SKM-1 (cell line): ENCODE measurements around the gene TRUB1.
"Not testable (repeated sequence)": the region's sequence is repeated elsewhere in the genome, so short reads cannot be mapped to it uniquely, and the experiment has no call there.

Source experiments
- DNase-seq: peaks from one replicate; lab custom pipeline; 2025; ENCODE audit not compliant: unreplicated experiment; lab: John Stamatoyannopoulos, UW

Gene TRUB1

GRCh38 chr10:114923551-114923950, 14.4 kb upstream of the TRUB1 start:
- DNase-seq: no peak

- DNase-seq: no peak
Observed at GRCh38 chr10:114925587-114926586, 12.1 kb upstream of the TRUB1 start.

GRCh38 chr10:114928818-114929217, 9.2 kb upstream of the TRUB1 start:
- no peak for DNase-seq

- DNase-seq: no peak
Observed at GRCh38 chr10:114930320-114930719, 7.7 kb upstream of the TRUB1 start.

GRCh38 chr10:114931072-114931679, 6.8 kb upstream of the TRUB1 start:
- DNase-seq: no peak

GRCh38 chr10:114932225-114932624, 5.8 kb upstream of the TRUB1 start:
- DNase-seq: no peak

- DNase-seq: no peak
Observed at GRCh38 chr10:114932945-114933344, 5.0 kb upstream of the TRUB1 start.

GRCh38 chr10:114933588-114933987, 4.4 kb upstream of the TRUB1 start:
- no peak for DNase-seq

- not testable (repeated sequence) for DNase-seq
Observed at GRCh38 chr10:114933995-114934394, 4.0 kb upstream of the TRUB1 start.

GRCh38 chr10:114938856-114939193, 830 bp downstream of the TRUB1 start:
- no peak for DNase-seq

GRCh38 chr10:114940735-114941134, 2.7 kb downstream of the TRUB1 start:
- no peak for DNase-seq

GRCh38 chr10:114943000-114943399, 5.0 kb downstream of the TRUB1 start:
- DNase-seq: no peak

GRCh38 chr10:114953047-114953446, 15.1 kb downstream of the TRUB1 start:
- no peak for DNase-seq

GRCh38 chr10:114955984-114956383, 18.0 kb downstream of the TRUB1 start:
- no peak for DNase-seq

- DNase-seq: no peak
Observed at GRCh38 chr10:114956466-114956865, 18.5 kb downstream of the TRUB1 start.

GRCh38 chr10:114957122-114957521, 19.1 kb downstream of the TRUB1 start:
- no peak for DNase-seq

- no peak for DNase-seq
Observed at GRCh38 chr10:114957673-114958072, 19.7 kb downstream of the TRUB1 start.

- no peak for DNase-seq
Observed at GRCh38 chr10:114962441-114962840, 24.4 kb downstream of the TRUB1 start.

- no peak for DNase-seq
Observed at GRCh38 chr10:114963908-114964307, 25.9 kb downstream of the TRUB1 start.

GRCh38 chr10:114967071-114967470, 29.1 kb downstream of the TRUB1 start:
- DNase-seq: no peak

- no peak for DNase-seq
Observed at GRCh38 chr10:114970515-114970914, 32.5 kb downstream of the TRUB1 start.

GRCh38 chr10:114973306-114973705, 35.3 kb downstream of the TRUB1 start:
- no peak for DNase-seq
